NK-92 (cell line): Measurements from ENCODE around the gene CCDC102A.

Source experiments
- DNase-seq: peaks from one replicate; lab custom pipeline; 2025; ENCODE audit not compliant: unreplicated experiment; lab: John Stamatoyannopoulos, UW

The CCDC102A gene

DNA sequence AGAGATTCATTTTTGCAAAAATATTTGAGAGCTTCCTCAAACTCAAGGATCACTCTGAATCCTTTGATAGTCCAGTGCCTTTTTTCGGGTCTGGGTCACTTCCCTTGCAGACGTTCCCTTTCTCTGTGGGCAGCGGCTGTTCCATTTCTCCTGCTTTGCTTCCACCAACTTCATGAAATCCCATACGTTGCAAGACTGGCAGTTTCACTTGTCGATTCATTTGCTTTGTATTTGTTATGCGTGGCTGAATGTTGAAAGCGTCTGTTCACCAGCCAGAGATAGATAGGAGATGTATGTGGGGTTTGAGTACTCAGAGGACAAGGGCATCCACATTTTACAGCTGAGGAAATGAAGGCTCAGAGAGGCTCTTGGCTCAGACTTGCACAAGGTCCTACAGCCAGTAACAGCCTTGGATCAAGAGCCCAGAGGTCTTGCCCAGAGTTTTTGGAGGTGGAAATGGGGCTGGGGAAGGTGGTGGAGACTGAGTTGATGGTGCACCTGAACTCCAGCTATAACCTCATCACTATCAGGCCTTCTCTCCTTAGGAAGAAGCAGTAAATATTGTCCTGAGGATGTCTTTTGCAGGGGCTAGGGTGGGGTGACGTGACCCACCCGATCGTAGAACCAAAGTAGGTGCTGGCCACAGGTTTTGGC lies 1.3 kb upstream of the CCDC102A start:
- DNase-seq: no peak

DNA sequence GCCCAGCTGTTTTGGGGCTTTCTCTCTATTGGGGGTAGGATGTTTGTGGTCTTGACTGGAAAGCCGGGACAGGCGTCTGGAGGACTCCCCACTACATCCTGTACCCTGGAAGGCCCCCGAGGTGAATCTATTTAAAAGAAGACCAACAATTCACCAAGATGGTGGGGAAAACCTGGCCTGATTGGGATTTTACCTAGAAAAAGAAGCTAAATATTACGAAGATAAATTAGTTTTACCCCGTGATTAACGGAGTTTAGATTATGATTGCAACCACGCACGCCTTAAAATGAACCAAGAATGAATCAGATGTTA lies 779 bp upstream of the CCDC102A start:
- DNase-seq: no peak

DNA sequence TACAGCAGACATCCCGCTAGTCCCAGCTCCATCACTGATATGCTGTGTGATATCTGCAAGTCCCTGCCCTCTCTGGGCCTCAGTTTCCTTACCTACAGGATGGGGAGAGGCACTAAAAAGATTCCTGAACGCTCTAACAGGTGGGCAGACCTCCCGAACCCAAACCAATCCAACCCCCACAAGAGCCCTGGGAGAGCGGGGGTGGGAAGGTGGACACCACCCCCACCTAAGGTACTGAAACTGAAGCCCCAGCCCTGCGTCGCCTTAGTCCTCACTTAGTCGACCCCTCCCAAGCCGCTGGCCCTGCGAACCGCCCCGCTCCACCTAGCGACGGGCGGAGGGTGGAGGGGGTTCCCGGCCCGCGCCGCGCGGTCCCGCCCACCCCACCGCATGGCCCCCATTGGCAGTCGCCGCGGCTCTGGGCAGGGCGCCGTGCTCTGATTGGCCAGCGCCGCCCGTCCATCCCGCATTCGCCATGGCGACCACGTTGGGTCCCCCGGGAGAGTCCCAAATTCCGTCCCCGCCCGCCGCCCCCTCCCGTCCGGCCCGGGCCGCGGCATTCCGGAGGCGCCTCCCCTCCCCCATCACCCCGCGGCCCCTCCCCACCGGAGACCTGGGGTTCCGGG lies 578 bp downstream of the CCDC102A start:
- peak; percentile 36 for DNase-seq

DNA sequence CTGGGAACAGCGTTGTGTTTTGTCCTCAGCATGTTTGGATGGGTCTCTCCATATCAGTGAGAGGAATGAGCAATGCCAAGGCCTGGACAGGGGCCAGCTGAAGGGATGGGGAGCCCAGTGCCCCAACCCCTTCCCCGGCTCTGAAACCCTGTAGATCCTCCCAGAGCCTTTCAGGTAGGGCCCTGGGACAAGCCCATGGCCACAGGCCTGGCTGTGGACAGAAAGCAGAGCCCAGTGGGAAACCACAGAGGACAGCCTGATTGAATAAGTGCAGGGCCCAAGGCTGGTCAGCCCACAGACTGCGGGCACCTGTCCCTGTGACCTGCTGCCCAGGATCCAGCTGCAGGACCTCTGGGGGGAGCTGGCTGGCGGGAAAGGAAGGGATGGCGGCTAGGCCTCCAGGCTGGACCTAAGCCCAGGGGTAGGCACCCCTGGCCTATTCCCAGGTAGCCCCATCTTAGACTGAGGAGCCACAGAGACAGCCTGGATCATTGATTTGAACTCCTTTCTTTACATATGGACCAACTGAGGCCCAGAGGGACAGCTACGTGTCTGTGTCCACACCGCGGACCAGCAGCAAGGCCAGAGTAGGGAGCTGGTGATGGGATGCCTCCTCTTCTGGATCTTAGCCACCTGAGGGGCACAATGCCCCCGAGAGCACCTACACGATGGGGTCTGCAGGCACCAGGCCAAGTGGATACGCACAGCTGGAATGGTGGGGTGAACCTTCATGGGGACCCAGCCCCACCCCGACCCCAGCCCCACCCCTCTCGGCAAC lies 1.3 kb downstream of the CCDC102A start:
- no peak for DNase-seq

DNA sequence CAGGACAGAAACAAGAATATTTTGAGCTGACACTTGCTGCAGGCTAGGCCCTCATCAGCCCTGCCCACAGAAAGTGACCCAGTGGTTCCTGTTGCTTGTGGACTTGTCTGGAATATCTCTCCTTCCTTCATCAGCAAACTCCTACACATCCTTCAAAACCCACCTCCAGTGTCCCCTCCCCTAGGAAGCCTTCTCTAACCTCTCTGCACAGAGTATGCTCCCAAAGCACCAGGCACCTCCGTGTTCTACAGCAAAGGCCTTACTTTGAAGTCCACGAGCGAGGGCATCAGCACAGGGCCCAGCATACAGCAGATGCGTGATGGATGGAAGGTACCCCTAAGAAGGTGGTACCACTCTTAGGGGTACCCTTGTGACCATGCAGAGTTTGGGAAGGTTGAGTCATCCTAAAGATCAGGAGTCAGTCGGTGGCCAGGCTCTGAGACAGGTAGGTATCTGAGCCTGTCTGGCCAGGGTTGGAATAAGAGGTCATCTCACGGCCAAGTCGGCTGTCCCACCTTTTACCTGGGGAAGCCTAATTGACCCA lies 2.0 kb downstream of the CCDC102A start:
- DNase-seq: no peak

DNA sequence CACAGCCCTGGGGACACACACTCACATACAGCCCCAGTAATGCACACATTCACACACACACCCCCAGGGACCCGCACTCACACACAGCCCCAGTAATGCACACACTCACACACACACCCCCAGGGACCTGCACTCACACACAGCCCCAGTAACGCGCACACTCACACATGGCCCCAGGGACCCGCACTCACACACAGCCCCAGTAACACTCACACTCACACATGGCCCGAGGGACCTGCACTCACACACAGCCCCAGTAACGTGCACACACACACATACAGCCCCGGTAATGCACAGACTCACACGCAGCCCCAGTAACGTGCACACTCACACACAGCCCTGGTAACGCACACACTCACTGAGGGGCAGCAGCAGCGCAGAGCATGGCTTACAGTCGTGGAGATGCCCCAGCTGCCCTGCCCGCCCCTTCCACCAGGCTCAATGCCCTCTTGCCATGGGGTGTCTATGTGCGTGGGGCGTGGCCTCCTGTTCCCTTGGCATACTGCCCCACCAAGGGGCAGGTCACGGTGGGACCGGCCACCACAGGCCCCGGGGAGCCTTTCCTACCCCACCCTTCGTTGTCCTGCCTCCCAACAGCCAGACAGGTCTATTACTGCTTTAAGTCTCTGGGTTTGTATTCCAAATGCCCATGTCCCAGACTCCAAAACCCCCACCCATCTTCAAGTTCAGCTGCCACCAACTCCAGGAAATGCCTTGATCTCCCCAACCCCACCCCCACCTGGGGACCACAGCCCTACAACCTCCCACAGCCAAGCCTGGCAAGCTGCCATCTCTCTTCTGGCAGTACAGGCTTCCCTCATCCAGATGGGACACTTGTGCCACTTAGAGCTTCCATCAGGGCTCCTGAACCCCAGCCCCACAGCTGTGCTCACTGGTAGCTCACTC lies 2.7 kb downstream of the CCDC102A start:
- no peak for DNase-seq

DNA sequence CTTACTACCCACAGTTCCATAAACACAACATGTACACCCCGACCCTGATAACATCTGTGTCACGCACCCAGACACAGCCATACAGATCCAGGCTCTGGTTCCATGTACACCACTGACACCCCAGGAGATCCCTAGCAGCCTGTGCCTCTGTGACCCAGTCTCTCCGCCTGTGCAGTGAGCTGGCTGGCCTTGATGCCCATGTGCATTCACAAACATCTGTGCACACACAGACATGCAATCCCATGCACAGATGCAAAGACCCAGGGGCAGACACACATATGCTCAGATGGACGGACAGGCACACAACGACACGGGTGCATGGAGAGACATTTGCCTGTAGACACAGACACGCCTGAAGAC lies 4.1 kb downstream of the CCDC102A start:
- DNase-seq: no peak

DNA sequence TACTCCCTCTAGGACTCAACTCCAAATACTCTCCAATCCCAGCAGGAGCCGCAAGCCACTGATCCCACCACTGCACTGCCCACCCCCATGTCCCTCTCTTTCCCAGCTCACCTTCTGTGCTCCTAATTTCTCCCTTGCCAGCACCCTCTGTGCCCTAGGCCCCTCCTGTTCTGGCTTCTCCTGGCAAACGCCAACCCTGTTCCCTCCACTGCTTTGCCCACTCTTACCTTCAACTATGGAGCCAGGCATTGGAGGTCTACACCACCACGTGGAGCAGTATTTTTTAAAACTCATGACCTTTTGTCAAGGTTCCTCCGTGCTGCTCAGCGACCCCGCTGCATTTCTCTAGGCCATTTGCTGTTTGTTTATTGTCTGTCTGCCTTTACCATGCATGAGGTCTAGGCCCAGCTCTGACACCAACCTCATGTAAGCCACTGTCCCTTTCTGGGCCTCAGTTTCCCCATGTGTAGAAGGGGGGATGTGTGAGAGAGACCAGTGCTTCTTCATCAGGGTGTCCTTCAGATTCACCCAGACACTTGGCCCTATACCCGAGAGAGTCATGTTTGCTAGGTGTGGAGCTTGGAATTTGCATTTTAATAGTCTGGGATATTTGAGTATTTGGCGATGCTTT lies 4.6 kb downstream of the CCDC102A start:
- no peak for DNase-seq

DNA sequence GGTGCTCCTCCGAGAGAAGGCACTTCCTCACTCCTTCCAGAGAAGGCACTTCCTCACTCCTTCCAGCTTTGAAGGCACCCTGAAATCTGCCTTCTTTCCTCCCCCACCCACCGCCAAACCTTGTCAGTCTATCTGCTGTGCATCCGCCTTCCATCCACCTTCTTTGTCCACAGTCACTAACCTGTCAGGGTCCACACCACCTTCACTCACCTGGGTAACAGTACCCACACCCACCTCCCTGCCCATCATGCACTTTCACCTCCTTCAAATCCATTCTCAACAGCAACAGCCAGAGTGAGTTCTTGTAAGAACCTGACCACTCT lies 5.2 kb downstream of the CCDC102A start:
- no peak for DNase-seq

DNA sequence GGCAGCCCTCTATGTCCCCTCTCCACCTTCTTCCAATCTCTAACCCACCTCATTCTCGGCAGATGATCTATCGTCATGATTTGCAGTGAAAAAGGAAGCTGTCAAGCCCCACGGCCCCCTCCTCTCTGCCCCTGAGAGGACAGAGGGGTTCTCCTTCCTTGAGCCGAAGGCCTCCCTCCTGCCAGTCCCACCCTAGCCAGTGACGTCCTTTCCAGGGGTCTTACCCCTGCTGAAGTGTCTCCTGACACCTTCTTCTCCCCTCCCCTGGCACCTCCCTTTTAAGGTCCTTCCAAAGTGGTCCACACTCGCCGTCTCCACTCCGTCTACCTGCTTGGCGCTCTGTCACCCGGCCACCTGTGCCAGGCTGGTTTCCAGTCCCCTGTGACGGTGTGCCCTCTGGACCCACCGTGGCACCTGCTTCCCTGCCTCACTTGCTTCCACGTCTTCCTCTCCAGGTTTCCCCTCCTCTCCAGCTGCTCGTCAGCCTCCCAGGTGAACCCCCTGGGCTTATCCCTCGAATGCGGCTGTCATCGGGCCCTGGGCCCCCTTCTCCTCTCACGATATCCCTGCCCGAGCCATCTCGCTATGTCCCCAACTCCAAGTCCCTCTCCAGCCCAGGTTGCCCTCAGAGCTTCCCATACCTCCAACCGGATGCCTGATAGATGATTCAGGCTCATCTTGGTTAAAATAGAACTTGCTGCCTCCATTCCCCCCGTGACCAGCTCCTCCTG lies 5.7 kb downstream of the CCDC102A start:
- DNase-seq: no peak

DNA sequence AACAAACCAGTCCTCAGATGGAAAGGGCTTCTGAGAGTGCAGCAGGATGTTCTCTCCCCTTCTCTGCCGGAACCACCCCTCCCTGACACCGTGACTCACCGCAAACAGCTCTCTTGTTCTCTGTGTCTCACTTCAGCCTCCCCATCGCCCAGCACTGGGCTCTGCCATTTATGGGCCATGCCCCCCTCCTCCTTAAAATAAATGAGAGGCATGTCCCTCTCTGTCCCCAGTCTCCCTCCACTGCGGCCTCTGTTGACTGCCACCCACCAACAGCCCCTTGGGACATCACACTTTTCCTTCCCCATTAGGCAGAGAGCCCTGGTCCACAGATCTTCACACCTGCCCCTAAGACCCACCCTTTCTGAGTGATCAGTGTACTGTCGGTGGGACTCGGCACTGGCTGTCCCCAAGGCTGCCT lies 6.3 kb downstream of the CCDC102A start:
- no peak for DNase-seq

DNA sequence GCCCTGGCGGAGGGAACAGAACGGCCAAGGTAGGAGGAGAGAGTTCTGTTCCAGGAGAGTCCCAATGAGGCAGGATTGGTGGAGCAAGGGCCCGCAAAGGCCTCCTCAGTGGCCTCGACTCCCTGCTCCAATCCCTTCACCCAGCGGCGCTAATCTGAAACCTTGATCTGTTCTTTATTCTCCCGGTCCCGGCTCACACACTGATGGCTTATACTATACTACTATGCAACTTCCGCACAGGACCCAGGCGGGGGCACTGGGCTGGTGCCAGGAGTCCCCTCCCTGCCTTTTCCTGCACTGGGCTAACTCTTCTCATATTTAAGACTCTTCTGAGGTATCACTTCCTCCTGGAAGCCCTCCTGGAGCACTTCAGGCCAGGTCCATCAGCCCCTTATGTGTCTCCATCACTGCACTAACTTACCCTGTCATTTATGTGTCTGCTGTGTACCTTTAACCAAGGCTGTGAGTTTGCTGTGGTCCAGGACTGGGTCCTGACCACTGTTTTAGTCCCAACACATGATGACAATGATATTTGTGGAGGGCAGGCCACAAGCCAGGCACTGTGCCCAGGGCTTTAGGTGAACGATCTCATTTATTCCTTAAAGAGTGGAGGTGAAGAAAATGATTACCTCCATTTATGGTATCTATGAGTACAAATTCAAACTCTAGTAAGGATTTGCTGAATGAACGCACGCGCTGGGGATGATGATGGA lies 6.8 kb downstream of the CCDC102A start:
- no peak for DNase-seq

DNA sequence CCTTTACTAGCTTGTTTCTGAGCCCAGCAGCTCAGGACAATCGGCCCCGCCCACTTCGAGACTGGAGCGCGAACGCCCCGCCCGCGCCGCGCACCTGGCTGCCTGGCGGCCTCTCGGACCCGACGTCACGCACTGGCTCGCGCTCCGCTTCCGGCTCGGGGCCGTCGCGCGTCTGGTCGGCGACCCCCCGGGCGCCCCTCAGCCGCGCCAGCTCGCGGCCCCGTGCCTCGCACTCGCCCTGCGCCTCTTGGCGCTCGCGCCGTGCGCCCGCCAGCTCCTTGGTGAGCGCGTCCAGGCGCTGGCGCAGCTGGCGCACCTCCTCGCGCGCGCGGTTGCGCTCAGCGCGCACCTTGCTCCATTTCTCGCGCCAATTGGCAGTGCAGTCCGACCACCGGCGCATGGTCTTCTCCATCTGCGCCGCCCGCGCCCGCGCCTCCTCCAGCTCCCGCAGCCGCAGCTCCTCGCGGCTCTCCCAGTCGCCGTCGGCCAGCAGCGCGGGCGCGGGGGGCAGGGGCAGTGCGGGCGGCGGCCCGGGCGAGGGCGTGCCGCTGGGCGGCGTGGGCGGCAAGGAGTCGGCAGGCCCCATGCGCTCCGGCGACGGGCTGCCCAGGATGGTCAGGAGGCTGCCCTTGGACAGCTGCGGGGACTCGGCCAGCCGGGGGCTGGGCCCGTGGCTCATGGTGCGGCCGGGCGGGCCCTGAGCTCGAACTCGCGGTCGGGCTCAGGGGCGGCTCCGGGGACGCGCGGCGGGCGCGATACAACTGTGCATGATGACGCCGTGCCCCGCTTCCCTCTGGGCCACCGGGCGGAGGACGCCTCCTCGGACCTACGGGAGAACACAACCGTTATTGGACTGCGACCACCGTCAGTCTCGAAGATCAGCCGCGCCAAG lies 7.6 kb downstream of the CCDC102A start:
- no peak for DNase-seq

DNA sequence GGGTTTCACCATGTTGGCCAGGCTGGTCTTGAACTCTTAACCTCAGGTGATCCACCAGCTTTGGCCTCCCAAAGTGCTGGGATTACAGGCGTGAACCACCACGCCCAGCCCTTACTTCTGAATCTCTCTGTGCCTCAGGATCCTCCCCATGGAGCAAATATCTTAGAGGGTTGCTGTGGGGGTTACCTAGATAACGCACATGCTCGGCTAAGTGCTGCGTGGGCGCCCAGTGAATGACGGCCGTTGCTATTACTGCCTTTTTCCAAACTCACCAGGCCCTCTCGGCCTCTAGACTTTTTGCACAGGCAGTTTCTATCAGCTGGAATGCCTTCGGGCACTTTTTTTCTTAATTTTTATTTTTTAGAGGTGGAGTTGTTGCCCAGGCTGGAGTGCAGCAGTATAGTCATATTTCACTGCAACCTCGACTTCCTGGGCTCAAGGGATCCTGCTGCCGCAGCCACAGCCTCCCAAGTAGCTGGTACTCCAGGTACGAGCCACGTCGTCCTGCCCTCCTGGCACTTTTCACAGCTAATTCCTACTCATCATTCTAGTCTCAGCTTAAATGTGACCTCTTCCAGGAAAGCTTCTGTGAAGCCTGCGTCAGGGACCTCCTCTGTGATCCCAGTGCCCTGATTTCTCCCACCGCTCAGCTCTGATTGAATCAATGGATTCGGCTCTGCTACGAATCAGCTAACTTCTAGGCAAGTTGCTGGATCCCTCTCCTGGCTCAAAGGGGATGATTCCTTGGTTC lies 8.6 kb downstream of the CCDC102A start:
- no peak for DNase-seq

DNA sequence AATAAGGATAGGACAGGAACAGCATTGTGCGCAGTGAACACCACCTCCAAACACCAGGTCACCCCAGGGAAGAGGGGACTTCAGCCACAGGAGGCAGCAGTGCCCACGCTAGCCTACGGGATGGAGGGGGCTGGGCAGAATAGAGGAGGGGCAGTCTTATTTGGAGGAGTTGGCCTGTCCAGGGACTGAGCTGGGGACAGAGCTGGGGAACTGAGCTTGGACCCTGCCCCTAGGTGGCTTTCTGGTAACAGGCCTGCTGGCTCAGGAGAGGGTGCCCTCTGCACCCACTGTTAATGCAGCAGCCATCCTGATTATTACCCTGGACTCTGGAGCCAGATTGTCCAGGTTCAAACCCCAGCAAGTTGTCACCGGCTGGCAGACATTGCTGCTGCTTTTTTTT lies 9.3 kb downstream of the CCDC102A start:
- DNase-seq: no peak

DNA sequence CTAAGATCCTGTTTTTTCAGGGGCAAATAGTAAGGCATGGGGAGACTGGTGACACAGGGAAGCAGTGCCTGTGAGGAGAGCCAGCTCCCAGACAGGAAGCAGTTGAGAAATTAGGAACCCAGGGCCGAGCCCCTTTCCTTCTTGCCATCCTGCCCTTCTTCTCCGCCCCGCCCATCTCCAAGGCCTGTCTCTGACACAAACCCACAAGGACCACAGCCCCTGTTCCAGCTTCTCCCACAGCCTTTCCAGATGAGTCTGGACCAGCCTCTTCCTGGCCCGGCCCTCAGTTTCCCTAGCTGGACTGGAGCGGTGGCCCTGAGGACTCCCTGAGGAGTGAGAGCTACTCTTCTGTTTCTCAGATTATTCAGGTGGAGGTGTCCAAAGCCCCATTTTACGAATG lies 9.9 kb downstream of the CCDC102A start:
- no peak for DNase-seq

DNA sequence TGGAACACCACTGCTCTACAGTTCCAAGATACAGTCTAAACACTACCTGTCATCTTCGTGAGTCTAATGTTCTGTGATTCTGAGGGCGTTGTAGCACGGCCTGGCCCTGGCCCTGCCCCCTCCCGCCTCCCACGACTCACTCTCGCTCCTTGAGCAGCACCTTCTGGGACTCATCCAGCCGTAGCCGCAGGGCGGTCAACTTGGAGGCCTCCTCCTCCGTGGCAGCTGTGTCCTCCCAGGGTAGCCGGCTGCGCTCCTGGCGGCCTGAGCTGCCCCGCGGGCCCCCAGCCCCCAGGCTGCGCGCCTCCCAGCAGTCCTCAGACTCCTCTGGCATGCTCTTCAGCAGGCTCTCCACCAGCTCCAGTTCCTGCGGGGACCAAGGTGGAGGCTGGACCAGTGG lies 10.6 kb downstream of the CCDC102A start:
- no peak for DNase-seq

DNA sequence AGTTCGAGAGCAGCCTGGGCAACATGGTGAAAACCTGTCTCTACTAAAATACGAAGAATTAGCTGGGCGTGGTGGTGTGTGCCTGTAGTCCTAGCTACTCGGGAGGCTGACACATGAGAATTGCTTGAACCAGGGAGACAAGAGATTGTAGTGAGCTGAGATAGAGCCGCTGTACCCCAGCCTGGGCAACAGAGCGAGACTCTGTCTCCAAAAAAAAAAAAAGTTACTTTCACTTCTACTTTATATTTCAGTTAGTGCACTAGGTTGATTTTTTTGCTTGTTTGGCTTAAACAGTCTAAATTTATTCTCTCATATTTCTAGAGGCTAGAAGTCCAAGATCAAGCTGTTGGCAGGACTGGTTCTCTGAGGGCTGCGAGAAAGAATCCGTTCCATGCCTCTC lies 13.4 kb downstream of the CCDC102A start:
- no peak for DNase-seq
